Smooth muscle cell (in vitro differentiated cells): ENCODE measurements around the gene ADAM11. TPM values are rescaled to one million over a fixed set of nuclear protein-coding genes. Genes with fewer than 3 reads are reported as not detected.
A peak's percentile ranks its signal among the peaks of the same experiment; 100 is the strongest.

Experiments
- DNase-seq: peaks from one replicate; lab custom pipeline; 2025; ENCODE audit not compliant: unreplicated experiment; lab: John Stamatoyannopoulos, UW
- H2AFZ ChIP-seq: fragments of 200-600 bp; sonication (generic); 2 replicates; pipeline ENCODE4 v1.6.0; 2016; ENCODE audit warnings: antibody characterized with exemption, low read depth, mild to moderate bottlenecking
- H3F3A ChIP-seq: fragments of 200-600 bp; sonication (generic); 2 replicates; pipeline ENCODE4 v1.6.0; 2017; ENCODE audit warnings: antibody characterized with exemption, low read depth
- H3K27ac ChIP-seq: fragments of 200-600 bp; sonication (generic); 2 replicates; pipeline ENCODE4 v1.5.1; 2016; ENCODE audit warnings: low read depth, mild to moderate bottlenecking
- H3K27me3 ChIP-seq: fragments of 200-600 bp; sonication (generic); 2 replicates; pipeline ENCODE4 v1.6.1; 2016; ENCODE audit warnings: low read depth, mild to moderate bottlenecking
- H3K36me3 ChIP-seq: fragments of 200-600 bp; sonication (generic); 2 replicates; pipeline ENCODE4 v1.5.1; 2016; ENCODE audit warnings: low read depth
- H3K4me1 ChIP-seq: fragments of 200-600 bp; sonication (generic); 2 replicates; pipeline ENCODE4 v1.5.1; 2016; ENCODE audit warnings: low read depth
- H3K4me2 ChIP-seq: fragments of 200-600 bp; sonication (generic); 2 replicates; pipeline ENCODE4 v1.6.0; 2016; ENCODE audit warnings: mild to moderate bottlenecking
- H3K4me3 ChIP-seq: fragments of 200-600 bp; sonication (generic); 2 replicates; pipeline ENCODE4 v1.5.1; 2016; ENCODE audit warnings: mild to moderate bottlenecking
- H3K79me2 ChIP-seq: fragments of 200-600 bp; sonication (generic); 2 replicates; pipeline ENCODE4 v1.6.0; 2016; ENCODE audit warnings: low read depth, mild to moderate bottlenecking
- H3K9ac ChIP-seq: fragments of 200-600 bp; sonication (generic); 2 replicates; pipeline ENCODE4 v1.6.0; 2016; ENCODE audit warnings: low read depth
- H3K9me3 ChIP-seq: fragments of 200-600 bp; sonication (generic); replicated peaks from 2 replicates; pipeline ENCODE4 v1.5.1; 2016; ENCODE audit warnings: low read depth
- H4K20me1 ChIP-seq: fragments of 200-600 bp; sonication (generic); 2 replicates; pipeline ENCODE4 v1.6.0; 2016; ENCODE audit warnings: low read depth
- CTCF ChIP-seq: fragments of 200-600 bp; sonication (generic); IDR thresholded peaks from 2 replicates; pipeline ENCODE4 v1.5.1; 2017; ENCODE audit warnings: borderline replicate concordance, mild to moderate bottlenecking, antibody characterized with exemption; ENCODE audit not compliant: insufficient read depth, poor library complexity, severe bottlenecking
- whole genome bisulfite sequencing: methylation state at CpG from one replicate; pipeline ENCODE4 v1.1.7; 2016; ENCODE audit warnings: low lambda C conversion rate; 5-methylcytosine and 5-hydroxymethylcytosine counted together
- polyA plus RNA-seq: library from polyadenylated mRNA; unstranded; fragments of >200 nt; fragmentation: Nextera tagmentation; extraction: Ambion mirVana; gene quantifications from 2 replicates; pipeline ENCODE4 v1.2.1, GENCODE V29; 2016
- total RNA-seq: library from RNA; depleted of rRNA; stranded (reverse); fragments of >200 nt; gene quantifications from 2 replicates; pipeline ENCODE4 v1.2.3, GENCODE V29; 2014

Gene ADAM11
- total and polyA plus RNA-seq, 2 experiments from 2014 or later = 0.48 TPM; not detected in 1

GRCh38 chr17:44757045-44757917 lies 1.5 kb upstream of the ADAM11 start:
- no peak for DNase-seq
- H3K27ac ChIP-seq = no peak overlapping the region
- H2AFZ ChIP-seq = no peak overlapping the region
- H4K20me1 ChIP-seq = no peaks in the 10 kb centered on the region
- peaks cover 47% of the 10 kb centered on the region for H3K27me3 ChIP-seq
- H3K4me2 ChIP-seq = no peak overlapping the region
- H3K4me1 ChIP-seq = peaks cover 9% of the 10 kb centered on the region
- no peaks in the 10 kb centered on the region for H3K36me3 ChIP-seq
- no peaks in the 10 kb centered on the region for H3K9me3 ChIP-seq
- H3K79me2 ChIP-seq = no peaks in the 10 kb centered on the region
- 92% methylated on average over 10 of the region's 10 CpGs for WGBS
- H3F3A ChIP-seq = no peaks in the 10 kb centered on the region
- no peak for TF ChIP-seq CTCF
- no peak overlapping the region for H3K9ac ChIP-seq
- no peak overlapping the region for H3K4me3 ChIP-seq

- Histone ChIP-seq H3K4me1 (peaks cover 9% of the 10 kb centered on the region), H3F3A (no peaks in the 10 kb centered on the region), H2AFZ (no peak overlapping the region), H4K20me1 (no peaks in the 10 kb centered on the region), H3K79me2 (no peaks in the 10 kb centered on the region), H3K9ac (no peak overlapping the region), H3K9me3 (no peaks in the 10 kb centered on the region), H3K36me3 (no peaks in the 10 kb centered on the region), H3K27me3 (peaks cover 48% of the 10 kb centered on the region), H3K4me2 (no peak overlapping the region), H3K27ac (no peak overlapping the region), H3K4me3 (no peak overlapping the region)
- no peak for TF ChIP-seq CTCF
- DNase-seq = no peak
- 67% methylated on average over 5 of the region's 5 CpGs for WGBS
Observed at GRCh38 chr17:44757918-44758413, 822 bp upstream of the ADAM11 start.

- Histone ChIP-seq H3K4me1 (peaks cover 9% of the 10 kb centered on the region), H3K27me3 (peaks cover 48% of the 10 kb centered on the region), H4K20me1 (no peaks in the 10 kb centered on the region), H2AFZ (no peak overlapping the region), H3K9me3 (no peaks in the 10 kb centered on the region), H3K79me2 (no peaks in the 10 kb centered on the region), H3K27ac (no peak overlapping the region), H3K4me2 (peak overlapping the region; percentile 89), H3K36me3 (no peaks in the 10 kb centered on the region), H3F3A (no peaks in the 10 kb centered on the region), H3K4me3 (peak overlapping the region; percentile 47), H3K9ac (no peak overlapping the region)
- 31% methylated on average over 16 of the region's 60 CpGs for WGBS
- TF ChIP-seq CTCF = no peak
- DNase-seq = no peak
Observed at GRCh38 chr17:44759086-44759915, 513 bp downstream of the ADAM11 start.
